ENCODE data around the gene USP9X. TPM values are rescaled to one million over a fixed set of nuclear protein-coding genes. Genes with fewer than 3 reads are reported as not detected.
A peak's percentile ranks its signal among the peaks of the same experiment; 100 is the strongest.

The USP9X gene
- total and polyA plus RNA-seq, 2 of the 8 experiments (the other 6 are each of a cell fraction or from before 2014, with no cell fraction given): 79.2 to 300 TPM

DNA sequence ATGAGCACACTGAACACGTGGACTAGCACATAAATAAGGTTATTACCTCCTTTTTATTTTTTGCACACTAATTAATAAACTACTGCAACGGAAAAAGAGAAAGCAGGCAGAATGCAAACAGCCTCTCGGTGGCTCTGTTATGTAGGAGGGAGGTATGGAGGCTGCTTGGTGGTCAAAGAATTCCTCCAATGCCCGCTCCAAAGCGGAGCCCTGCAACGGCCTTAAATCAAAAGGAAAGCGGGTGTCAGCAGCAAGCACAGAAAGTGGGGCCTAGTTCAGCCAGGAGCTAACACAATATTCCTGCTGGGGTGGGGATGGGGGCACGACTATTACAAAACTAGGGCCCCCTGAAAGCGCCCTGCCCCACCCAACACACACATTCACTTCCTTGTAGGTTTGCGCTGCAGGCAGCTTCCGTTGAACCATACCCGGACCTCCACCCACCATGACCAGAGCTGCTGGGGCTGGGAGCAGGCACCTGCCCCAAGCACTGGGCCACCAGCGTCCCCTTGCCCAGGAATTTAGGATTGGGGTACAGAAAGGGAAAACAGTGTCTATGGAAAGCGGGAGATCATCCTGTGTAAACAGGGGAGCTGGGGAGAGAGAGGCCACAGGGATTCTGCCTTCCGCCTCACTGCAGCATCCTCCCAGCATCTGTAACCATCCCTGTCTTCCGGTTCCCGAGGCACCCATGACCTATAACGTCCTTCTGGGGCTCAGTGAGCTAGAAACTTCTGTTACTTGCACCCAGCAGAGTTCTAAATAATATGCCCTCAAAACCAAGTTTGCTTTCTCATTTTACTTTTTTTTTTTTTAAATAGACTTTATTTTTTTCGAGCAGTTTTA lies 191.6 kb downstream of the USP9X start:
- no peak overlapping the region for H2BK5ac ChIP-seq (ENCODE audit: low read depth, low read length)
- H3K23ac ChIP-seq (ENCODE audit: insufficient read length): no peak overlapping the region
- H3K4me1 ChIP-seq (replicated peaks in 1 of 4; ENCODE audit: control insufficient read depth in 3 of 4, insufficient read depth in 4 of 4, low read length in 3 of 4): peaks cover 0 to 3% (median 0%) of the 10 kb centered on the region in 4 experiments; a peak in 2 of 7 replicates
- no peaks in the 10 kb centered on the region for H3K79me1 ChIP-seq (ENCODE audit: low read depth, low read length)
- H4K5ac ChIP-seq (ENCODE audit: insufficient read length, low read depth, low read length): no peak overlapping the region
- FAIRE-seq (no peak), DNase-seq (ENCODE audit: low read depth in 1 of 2, low spot score in 2 of 2) (no peak)
- H3K23me2 ChIP-seq (ENCODE audit: low read depth, low read length): no peaks in the 10 kb centered on the region
- WGBS, 2 experiments (ENCODE audit: extremely low coverage in 1 of 2, insufficient coverage in 1 of 2, insufficient read length in 1 of 2, insufficient replicate concordance in 2 of 2, low coverage in 1 of 2, low lambda C conversion rate in 2 of 2, missing lambda C conversion rate in 1 of 2): 43% methylated on average over 15 of the region's 19 CpGs; no CpG with 5 or more reads in 1 of the 2 experiments
- H2AK5ac ChIP-seq (ENCODE audit: low read depth, low read length): no peak overlapping the region
- H3K79me2 ChIP-seq (ENCODE audit: control insufficient read depth in 1 of 2, insufficient read depth in 2 of 2, low read length in 2 of 2): no peaks in the 10 kb centered on the region
- peak overlapping the region; percentile 33 to 71; a peak in 3 of 4 replicates for H3K4me2 ChIP-seq (ENCODE audit: insufficient read depth in 1 of 2, low read depth in 2 of 2, low read length in 2 of 2)
- ChIA-PET CTCF (ENCODE audit: partially characterized antibody) (no interaction called here), POLR2A (ENCODE audit: partially characterized antibody) (interaction anchor here (0.7 to 1.1 kb wide), 4 partner anchors 55 to 135 kb away, joined by 3 to 4 read pairs (median 4); partner anchors contain the start of gene DDX3X)
- peak overlapping the region; percentile 3 to 66 (median 43); a peak in 7 of 8 replicates for H3K4me3 ChIP-seq (ENCODE audit: extremely low read depth in 1 of 4, insufficient read depth in 2 of 4, low read depth in 3 of 4, low read length in 4 of 4)
- no peak overlapping the region for H2BK120ac ChIP-seq (replicated peaks; ENCODE audit: low read depth, low read length)
- no peak overlapping the region for H2AFZ ChIP-seq (ENCODE audit: low read length)
- no peak overlapping the region for H3K14ac ChIP-seq (ENCODE audit: insufficient read length)
- no peaks in the 10 kb centered on the region for H4K20me1 ChIP-seq (replicated peaks in 1 of 2; ENCODE audit: control insufficient read depth in 1 of 2, insufficient read depth in 2 of 2, low read length in 2 of 2)
- no peak overlapping the region for H3K56ac ChIP-seq (replicated peaks; ENCODE audit: insufficient read length, low read depth, low read length)
- no peaks in the 10 kb centered on the region for H3K9me3 ChIP-seq (ENCODE audit: insufficient read depth in 2 of 2, low read depth in 1 of 2, low read length in 1 of 2)
- no peak overlapping the region for H3K4ac ChIP-seq (replicated peaks; ENCODE audit: insufficient read length, low read depth, low read length)
- H2BK12ac ChIP-seq (ENCODE audit: low read depth, low read length): no peak overlapping the region
- no peak overlapping the region for H4K91ac ChIP-seq (replicated peaks; ENCODE audit: insufficient read length, low read length)
- H3K27me3 ChIP-seq (replicated peaks in 1 of 4; ENCODE audit: control insufficient read depth in 3 of 4, extremely low read depth in 1 of 4, insufficient read depth in 3 of 4, low read length in 3 of 4): no peaks in the 10 kb centered on the region
- H3K27ac ChIP-seq (ENCODE audit: low read depth, low read length): no peak overlapping the region
- no peak overlapping the region; the same call in 1 of the 2 replicates for H3K18ac ChIP-seq (ENCODE audit: extremely low read depth, low read length)
- no peaks in the 10 kb centered on the region for H3K36me3 ChIP-seq (ENCODE audit: control insufficient read depth in 2 of 4, insufficient read depth in 4 of 4, low read length in 3 of 4)
- peak overlapping the region; percentile 51 for H4K8ac ChIP-seq (ENCODE audit: extremely low read depth, insufficient read depth, low read length)
- no peak overlapping the region for H2BK20ac ChIP-seq (ENCODE audit: low read length)
- no peak overlapping the region for H3K9ac ChIP-seq (replicated peaks in 1 of 4; ENCODE audit: extremely low read depth in 1 of 4, low read depth in 3 of 4, low read length in 3 of 4)
- no peak overlapping the region for H2BK15ac ChIP-seq (ENCODE audit: low read length)
- no peak for TF ChIP-seq EGR1 (IDR thresholded peaks at IDR 0.05; ENCODE audit: borderline replicate concordance, low read depth, low read length)
- no peak for TF ChIP-seq RAD21 (IDR thresholded peaks at IDR 0.05 in 1 of 2, conservative IDR thresholded peaks at IDR 0.05 in 1 of 2; ENCODE audit: low read depth in 2 of 2, low read length in 2 of 2)
- TF ChIP-seq, protein P1, sequence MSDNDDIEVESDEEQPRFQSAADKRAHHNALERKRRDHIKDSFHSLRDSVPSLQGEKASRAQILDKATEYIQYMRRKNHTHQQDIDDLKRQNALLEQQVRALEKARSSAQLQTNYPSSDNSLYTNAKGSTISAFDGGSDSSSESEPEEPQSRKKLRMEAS (IDR thresholded peaks at IDR 0.05): no peak
- no peak for TF ChIP-seq MAFK (IDR thresholded peaks at IDR 0.05; ENCODE audit: low read depth, low read length)
- TF ChIP-seq, protein P2, sequence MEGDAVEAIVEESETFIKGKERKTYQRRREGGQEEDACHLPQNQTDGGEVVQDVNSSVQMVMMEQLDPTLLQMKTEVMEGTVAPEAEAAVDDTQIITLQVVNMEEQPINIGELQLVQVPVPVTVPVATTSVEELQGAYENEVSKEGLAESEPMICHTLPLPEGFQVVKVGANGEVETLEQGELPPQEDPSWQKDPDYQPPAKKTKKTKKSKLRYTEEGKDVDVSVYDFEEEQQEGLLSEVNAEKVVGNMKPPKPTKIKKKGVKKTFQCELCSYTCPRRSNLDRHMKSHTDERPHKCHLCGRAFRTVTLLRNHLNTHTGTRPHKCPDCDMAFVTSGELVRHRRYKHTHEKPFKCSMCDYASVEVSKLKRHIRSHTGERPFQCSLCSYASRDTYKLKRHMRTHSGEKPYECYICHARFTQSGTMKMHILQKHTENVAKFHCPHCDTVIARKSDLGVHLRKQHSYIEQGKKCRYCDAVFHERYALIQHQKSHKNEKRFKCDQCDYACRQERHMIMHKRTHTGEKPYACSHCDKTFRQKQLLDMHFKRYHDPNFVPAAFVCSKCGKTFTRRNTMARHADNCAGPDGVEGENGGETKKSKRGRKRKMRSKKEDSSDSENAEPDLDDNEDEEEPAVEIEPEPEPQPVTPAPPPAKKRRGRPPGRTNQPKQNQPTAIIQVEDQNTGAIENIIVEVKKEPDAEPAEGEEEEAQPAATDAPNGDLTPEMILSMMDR (IDR thresholded peaks at IDR 0.05; ENCODE audit: control extremely low read depth in 1 of 3, insufficient read depth in 1 of 3, low read depth in 1 of 3, low read length in 3 of 3): no peak
- no peak for TF ChIP-seq SUZ12 (IDR thresholded peaks at IDR 0.05; ENCODE audit: low read length)
- no peak for TF ChIP-seq SIX5 (IDR thresholded peaks at IDR 0.05; ENCODE audit: low read depth, low read length)
- TF ChIP-seq NRF1 (IDR thresholded peaks at IDR 0.05; ENCODE audit: low read depth, low read length): no peak
- no peak for TF ChIP-seq GTF2F1 (IDR thresholded peaks at IDR 0.05; ENCODE audit: borderline replicate concordance, low read depth, low read length)

All from H1 (cell line).